Gastroesophageal sphincter (tissue), 4 donors: ENCODE measurements around the gene ADGRD1. TPM values are rescaled to one million over a fixed set of nuclear protein-coding genes. Genes with fewer than 3 reads are reported as not detected.
"Not testable (repeated sequence)": the region's sequence is repeated elsewhere in the genome, so short reads cannot be mapped to it uniquely, and the experiment has no call there.

Experiments used
- ATAC-seq: fragments of 150-250 bp; one replicate; pipeline ENCODE4 v1.9.1; 2016; ENCODE audit warnings: mild to moderate bottlenecking, moderate library complexity
- H3K27ac ChIP-seq, 4 donors: fragments of 200-600 bp; sonication (generic) in 3 of 4; 1 replicate in 3 of 4; 2 replicates in 1 of 4; pipeline ENCODE4 v1.5.1; 2016 to 2019
- H3K27me3 ChIP-seq: fragments of 200-600 bp; sonication (generic); one replicate; pipeline ENCODE4 v1.5.1; 2019
- H3K36me3 ChIP-seq, 2 donors: fragments of 200-600 bp; sonication (generic); one replicate each; pipeline ENCODE4 v1.5.1; 2019; ENCODE audit warnings: control low read depth in 1 of 2
- H3K4me1 ChIP-seq, 3 donors: fragments of 200-600 bp; sonication (generic); 1 replicate in 2 of 3; 2 replicates in 1 of 3; pipeline ENCODE4 v1.5.1; 2016 to 2019; ENCODE audit warnings: control low read depth in 2 of 3
- H3K4me3 ChIP-seq, 2 donors: fragments of 200-600 bp; sonication (generic); one replicate each; pipeline ENCODE4 v1.5.1; 2019; ENCODE audit warnings: mild to moderate bottlenecking in 1 of 2, moderate library complexity in 1 of 2
- H3K9me3 ChIP-seq, 3 donors: fragments of 200-600 bp; sonication (generic); one replicate each; pipeline ENCODE4 v1.5.1; 2017 to 2019; ENCODE audit warnings: control low read depth in 2 of 3
- CTCF ChIP-seq, 4 experiments: fragments of 200-600 bp in 2 of 4; fragments of 450-650 bp in 2 of 4; sonication (generic) in 1 of 4; IDR thresholded peaks; one replicate each; pipeline ENCODE4 v1.5.1; 2017 to 2019; ENCODE audit warnings: antibody characterized with exemption in 4 of 4, mild to moderate bottlenecking in 2 of 4, moderate library complexity in 2 of 4
- EP300 ChIP-seq: sonication (generic); formaldehyde crosslinking; IDR thresholded peaks from one replicate; pipeline ENCODE4 v1.6.1; 2017; ENCODE audit warnings: antibody characterized with exemption, mild to moderate bottlenecking
- POLR2A ChIP-seq, 2 donors: fragments of 450-650 bp; IDR thresholded peaks; one replicate each; pipeline ENCODE4 v1.6.1; 2017; ENCODE audit warnings: antibody characterized with exemption in 2 of 2, mild to moderate bottlenecking in 2 of 2, moderate library complexity in 1 of 2
- POLR2AphosphoS5 ChIP-seq: sonication (generic); formaldehyde crosslinking; IDR thresholded peaks from one replicate; pipeline ENCODE4 v1.6.1; 2017; ENCODE audit warnings: antibody characterized with exemption
- WGBS, 2 donors: methylation state at CpG; one replicate each; pipeline ENCODE4 v1.1.5; 2018; ENCODE audit warnings: low coverage in 1 of 2; 5-methylcytosine and 5-hydroxymethylcytosine counted together
- total RNA-seq, 4 donors: library from RNA; depleted of rRNA; stranded (reverse); fragments of >200 nt; gene quantifications; one replicate each; pipeline ENCODE4 v1.1.0, GENCODE V29; 2016

ADGRD1 gene
- total RNA-seq, 4 donors from 2014 or later: 19.1 to 43.4 (median 31.3) TPM

GRCh38 chr12:131066886-131067490 is 113.3 kb downstream of the ADGRD1 start:
- TF ChIP-seq EP300 (no peak), POLR2A (IDR thresholded peaks at IDR 0.05) (no peak), CTCF (IDR thresholded peaks at IDR 0.05) (no peak)
- H3K27ac ChIP-seq: peak overlapping the region in 1 of 4 donors; percentile 69
- no peaks in the 10 kb centered on the region for H3K36me3 ChIP-seq
- no peak for ATAC-seq
- peaks cover 0 to 36% (median 14%) of the 10 kb centered on the region in 3 donors for H3K4me1 ChIP-seq
- no peaks in the 10 kb centered on the region for H3K9me3 ChIP-seq
- WGBS, 2 donors: 67 to 77% methylated on average over 1 to 9 of the region's 14 CpGs
- no peak overlapping the region for H3K4me3 ChIP-seq
- no peaks in the 10 kb centered on the region for H3K27me3 ChIP-seq

GRCh38 chr12:131067981-131068851 is 114.5 kb downstream of the ADGRD1 start:
- no peaks in the 10 kb centered on the region for H3K27me3 ChIP-seq
- no peak overlapping the region for H3K4me3 ChIP-seq
- peaks cover 0 to 6% of the 10 kb centered on the region in 2 donors for H3K36me3 ChIP-seq
- no peak for TF ChIP-seq CTCF (IDR thresholded peaks at IDR 0.05)
- no peak for TF ChIP-seq POLR2A (IDR thresholded peaks at IDR 0.05)
- no peak for TF ChIP-seq EP300
- no peak for TF ChIP-seq POLR2AphosphoS5
- 25 to 41% methylated on average over 1 to 2 of the region's 12 CpGs for WGBS, 2 donors
- peak overlapping the region in 3 of 4 donors; percentile 34 to 69 (median 58) for H3K27ac ChIP-seq
- no peak for ATAC-seq
- no peaks in the 10 kb centered on the region for H3K9me3 ChIP-seq
- H3K4me1 ChIP-seq: peaks cover 0 to 36% (median 14%) of the 10 kb centered on the region in 3 donors

- not testable (repeated sequence) for H3K36me3 ChIP-seq
Measured at GRCh38 chr12:131068926-131069720, 115.4 kb downstream of the ADGRD1 start.

GRCh38 chr12:131070136-131070535 is 116.4 kb downstream of the ADGRD1 start:
- not testable (repeated sequence) for H3K36me3 ChIP-seq, H3K27me3 ChIP-seq, H3K9me3 ChIP-seq, ATAC-seq, H3K4me3 ChIP-seq, H3K27ac ChIP-seq
- H3K4me1 ChIP-seq: peaks cover 0 to 36% (median 17%) of the 10 kb centered on the region in 3 donors
- WGBS, 2 donors: 100% methylated on average over 3 of the region's 21 CpGs; no CpG with 5 or more reads in 1 of the 2 donors

More at GRCh38 chr12:131068926-131069720, 115.4 kb downstream of the ADGRD1 start:
- H3K27me3 ChIP-seq, H3K9me3 ChIP-seq, ATAC-seq, H3K4me3 ChIP-seq: not testable (repeated sequence)
- H3K4me1 ChIP-seq: peaks cover 0 to 36% (median 14%) of the 10 kb centered on the region in 3 donors
- WGBS, 2 donors: 50 to 62% methylated on average over 5 to 7 of the region's 17 CpGs
- peak overlapping the region in 3 of 4 donors; percentile 25 to 69 (median 58) for H3K27ac ChIP-seq

- H3K27me3 ChIP-seq, ATAC-seq, H3K36me3 ChIP-seq, H3K9me3 ChIP-seq, H3K4me3 ChIP-seq, H3K27ac ChIP-seq: not testable (repeated sequence)
- no CpG with 5 or more reads among the region's 6 CpGs for WGBS, 2 donors
- H3K4me1 ChIP-seq: peaks cover 0 to 36% (median 17%) of the 10 kb centered on the region in 3 donors
Measured at GRCh38 chr12:131070668-131071067, 117.0 kb downstream of the ADGRD1 start.

- not testable (repeated sequence) for H3K9me3 ChIP-seq, H3K36me3 ChIP-seq, H3K27ac ChIP-seq, H3K4me3 ChIP-seq, ATAC-seq, H3K27me3 ChIP-seq
- 33 to 39% methylated on average over 3 of the region's 12 CpGs for WGBS, 2 donors
- peaks cover 0 to 33% (median 17%) of the 10 kb centered on the region in 3 donors for H3K4me1 ChIP-seq
Measured at GRCh38 chr12:131071234-131071820, 117.6 kb downstream of the ADGRD1 start.

- not testable (repeated sequence) for H3K9me3 ChIP-seq, ATAC-seq, H3K27ac ChIP-seq, H3K4me3 ChIP-seq, H3K27me3 ChIP-seq
- H3K4me1 ChIP-seq: peaks cover 0 to 26% (median 12%) of the 10 kb centered on the region in 3 donors
- no CpG with 5 or more reads among the region's 12 CpGs for WGBS, 2 donors
- H3K36me3 ChIP-seq: peaks cover 0 to 12% of the 10 kb centered on the region in 2 donors
Measured at GRCh38 chr12:131071950-131072349, 118.2 kb downstream of the ADGRD1 start.
